ENCODE data around the gene CDK14.

Gene CDK14

GRCh38 chr7:91242097-91242844, 646.1 kb downstream of the CDK14 start:
- no peak for DNase-seq

GRCh38 chr7:91243591-91244301, 647.6 kb downstream of the CDK14 start:
- DNase-seq = no peak

GRCh38 chr7:91247500-91247899, 651.4 kb downstream of the CDK14 start:
- DNase-seq = no peak

GRCh38 chr7:91248996-91249395, 652.9 kb downstream of the CDK14 start:
- DNase-seq = no peak

GRCh38 chr7:91249506-91250233, 653.5 kb downstream of the CDK14 start:
- DNase-seq = no peak

GRCh38 chr7:91250706-91251105, 654.6 kb downstream of the CDK14 start:
- DNase-seq = no peak

- DNase-seq = no peak
These were observed 655.8 kb downstream of the CDK14 start for GRCh38 chr7:91251877-91252276.

Data from activated CD8-positive, alpha-beta memory T cell treated with anti-CD3 and anti-CD28 coated beads, Interleukin-2, amount 50 U/mL, for 4 hours (primary cell).